ENCODE data around the gene RBL2. TPM values are rescaled to one million over a fixed set of nuclear protein-coding genes. Genes with fewer than 3 reads are reported as not detected.

Gene RBL2
- total and polyA plus RNA-seq, 3 experiments from 2014 or later: 82.9 to 247 (median 86.4) TPM

GRCh38 chr16:53433930-53434376 is 318 bp upstream of the RBL2 start:
- Mint-ChIP-seq H3K27me3 (no peaks in the 10 kb centered on the region), H3K36me3 (peaks cover 3 to 24% (median 4%) of the 10 kb centered on the region in 3 donors), H3K9me3 (peaks cover 0 to 4% (median 0%) of the 10 kb centered on the region in 5 donors), H3K4me3 (peak overlapping the region; percentile 79 to 99 (median 82)), H3K4me1 (peaks cover 37 to 44% (median 44%) of the 10 kb centered on the region in 3 donors), H3K27ac (peak overlapping the region; percentile 79 to 98 (median 89))
- no peak for DNase-seq
- no peaks in the 10 kb centered on the region for H3K27me3 ChIP-seq (ENCODE audit: insufficient read depth, low read length, poor library complexity, severe bottlenecking)
- H3K36me3 ChIP-seq (ENCODE audit: insufficient read depth, low read length): no peaks in the 10 kb centered on the region
- H3K4me1 ChIP-seq (ENCODE audit: insufficient read depth, low read length): peaks cover 32% of the 10 kb centered on the region
- ChIA-PET CTCF (interaction anchor here (1.2 to 3.9 kb wide), 6 partner anchors 12 to 76 kb away, joined by 3 to 29 read pairs (median 8); no protein-coding TSS in a partner anchor), POLR2A (interaction anchor here (0.6 to 4.5 kb wide), 11 partner anchors 9 to 378 kb away, joined by 3 to 76 read pairs (median 3); partner anchors contain the start of genes AKTIP and CHD9)
- peak overlapping the region; percentile 98 for H3K4me3 ChIP-seq (ENCODE audit: low read length)
- no peaks in the 10 kb centered on the region for H3K9me3 ChIP-seq (ENCODE audit: low read length)
- peak overlapping the region; percentile 97 for H3K27ac ChIP-seq (ENCODE audit: low read depth, low read length)

DNA sequence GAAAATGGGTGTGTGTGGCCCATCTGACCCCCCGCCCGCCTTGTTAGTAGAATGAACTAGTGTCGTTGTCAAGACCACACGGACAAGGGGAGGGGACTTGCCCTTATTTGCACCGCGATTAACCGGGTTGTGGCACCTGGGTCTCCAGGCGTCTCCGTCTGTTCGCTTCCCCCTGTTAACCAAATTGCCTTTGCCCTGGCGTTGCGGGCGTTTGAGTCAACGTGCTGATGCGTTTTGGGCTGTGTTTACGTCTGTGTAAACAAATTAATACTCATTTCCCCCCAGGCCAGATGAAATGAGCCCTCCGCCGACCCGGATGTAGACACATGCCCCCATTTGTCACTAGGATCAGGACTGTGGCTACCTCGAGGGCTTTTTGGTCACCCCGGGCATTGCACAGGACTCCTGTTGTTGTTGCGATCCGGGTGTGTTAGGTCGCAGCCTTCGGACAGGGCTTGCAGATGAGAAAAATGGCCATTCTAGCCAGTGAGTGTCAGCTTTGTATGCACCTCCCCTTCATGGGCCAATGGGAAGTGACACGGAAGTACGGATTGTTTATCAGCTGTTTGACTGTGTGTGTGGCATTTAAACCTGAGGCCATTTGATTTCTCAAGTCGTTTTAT is 906 bp downstream of the RBL2 start:
- ChIA-PET POLR2A (interaction anchor here (0.9 to 4.5 kb wide), 9 partner anchors 12 to 110 kb away, joined by 3 to 76 read pairs (median 5); partner anchors contain the start of gene AKTIP), CTCF (interaction anchor here (1.1 to 3.9 kb wide), 7 partner anchors 11 to 75 kb away, joined by 3 to 29 read pairs (median 5); no protein-coding TSS in a partner anchor)
- peak overlapping the region; percentile 98 for H3K4me3 ChIP-seq (ENCODE audit: low read length)
- no peaks in the 10 kb centered on the region for H3K9me3 ChIP-seq (ENCODE audit: low read length)
- Mint-ChIP-seq H3K9me3 (peaks cover 0 to 1% (median 0%) of the 10 kb centered on the region in 5 donors), H3K27ac (peak overlapping the region; percentile 95 to 99 (median 98)), H3K27me3 (no peaks in the 10 kb centered on the region), H3K4me3 (peak overlapping the region; percentile 95 to 99 (median 96)), H3K36me3 (peaks cover 5 to 32% (median 10%) of the 10 kb centered on the region in 3 donors), H3K4me1 (peaks cover 43 to 54% (median 52%) of the 10 kb centered on the region in 3 donors)
- H3K36me3 ChIP-seq (ENCODE audit: insufficient read depth, low read length): no peaks in the 10 kb centered on the region
- H3K27me3 ChIP-seq (ENCODE audit: insufficient read depth, low read length, poor library complexity, severe bottlenecking): no peaks in the 10 kb centered on the region
- H3K4me1 ChIP-seq (ENCODE audit: insufficient read depth, low read length): peaks cover 38% of the 10 kb centered on the region
- H3K27ac ChIP-seq (ENCODE audit: low read depth, low read length): peak overlapping the region; percentile 97
- peak; percentile 54 to 83 (median 76) for DNase-seq

- Mint-ChIP-seq H3K27me3 (no peaks in the 10 kb centered on the region), H3K27ac (no peak overlapping the region), H3K9me3 (no peaks in the 10 kb centered on the region), H3K4me1 (peaks cover 45 to 67% (median 60%) of the 10 kb centered on the region in 3 donors), H3K36me3 (peaks cover 10 to 65% (median 10%) of the 10 kb centered on the region in 3 donors), H3K4me3 (no peak overlapping the region)
- H3K4me3 ChIP-seq (ENCODE audit: low read length): no peak overlapping the region
- ChIA-PET CTCF (interaction anchor here (1.2 kb wide), 1 partner anchor 62 kb away, joined by 4 read pairs; the partner anchor contains the start of gene AKTIP), POLR2A (interaction anchor here (1.4 kb wide), 1 partner anchor 16 kb away, joined by 6 read pairs; no protein-coding TSS in a partner anchor)
- H3K27me3 ChIP-seq (ENCODE audit: insufficient read depth, low read length, poor library complexity, severe bottlenecking): no peaks in the 10 kb centered on the region
- H3K4me1 ChIP-seq (ENCODE audit: insufficient read depth, low read length): peaks cover 42% of the 10 kb centered on the region
- no peak for DNase-seq
- H3K27ac ChIP-seq (ENCODE audit: low read depth, low read length): no peak overlapping the region
- H3K9me3 ChIP-seq (ENCODE audit: low read length): no peaks in the 10 kb centered on the region
- peaks cover 12% of the 10 kb centered on the region for H3K36me3 ChIP-seq (ENCODE audit: insufficient read depth, low read length)
Observed at GRCh38 chr16:53440125-53440524, 5.9 kb downstream of the RBL2 start.

- Mint-ChIP-seq H3K36me3 (peaks cover 7 to 74% (median 17%) of the 10 kb centered on the region in 3 donors), H3K4me1 (peaks cover 44 to 67% (median 64%) of the 10 kb centered on the region in 3 donors), H3K27ac (peak overlapping the region; percentile 52 to 95 (median 81)), H3K27me3 (no peaks in the 10 kb centered on the region), H3K4me3 (peak overlapping the region; percentile 78 to 98 (median 83)), H3K9me3 (no peaks in the 10 kb centered on the region)
- ChIA-PET POLR2A (interaction anchor here (5.4 to 6.4 kb wide), 2 partner anchors 10 to 11 kb away, joined by 30 to 69 read pairs; partner anchors contain the start of gene RBL2), CTCF (interaction anchor here (1.3 to 3.5 kb wide), 4 partner anchors 10 to 65 kb away, joined by 3 to 21 read pairs (median 13); partner anchors contain the start of gene RBL2)
- peaks cover 12% of the 10 kb centered on the region for H3K36me3 ChIP-seq (ENCODE audit: insufficient read depth, low read length)
- peak overlapping the region; percentile 14 for H3K27ac ChIP-seq (ENCODE audit: low read depth, low read length)
- no peak overlapping the region for H3K4me3 ChIP-seq (ENCODE audit: low read length)
- H3K27me3 ChIP-seq (ENCODE audit: insufficient read depth, low read length, poor library complexity, severe bottlenecking): no peaks in the 10 kb centered on the region
- H3K9me3 ChIP-seq (ENCODE audit: low read length): no peaks in the 10 kb centered on the region
- peaks cover 38% of the 10 kb centered on the region for H3K4me1 ChIP-seq (ENCODE audit: insufficient read depth, low read length)
- DNase-seq: peak in 1 of 5 donors; percentile 14
Observed at GRCh38 chr16:53445534-53445933, 11.3 kb downstream of the RBL2 start.

GRCh38 chr16:53446090-53446489 is 11.8 kb downstream of the RBL2 start:
- POLR2A ChIA-PET: interaction anchor here (1.1 to 6.4 kb wide), 3 partner anchors 11 to 57 kb away, joined by 4 to 69 read pairs (median 30); partner anchors contain the start of genes AKTIP and RBL2
- Mint-ChIP-seq H3K36me3 (peaks cover 7 to 71% (median 17%) of the 10 kb centered on the region in 3 donors), H3K27ac (peak overlapping the region; percentile 69 to 95 (median 81)), H3K27me3 (no peaks in the 10 kb centered on the region), H3K4me3 (peak overlapping the region; percentile 78 to 98 (median 83)), H3K9me3 (no peaks in the 10 kb centered on the region), H3K4me1 (peaks cover 43 to 63% (median 62%) of the 10 kb centered on the region in 3 donors)
- Histone ChIP-seq H3K27ac (ENCODE audit: low read depth, low read length) (peak overlapping the region; percentile 14), H3K4me3 (ENCODE audit: low read length) (peak overlapping the region; percentile 35), H3K27me3 (ENCODE audit: insufficient read depth, low read length, poor library complexity, severe bottlenecking) (no peaks in the 10 kb centered on the region), H3K9me3 (ENCODE audit: low read length) (no peaks in the 10 kb centered on the region), H3K36me3 (ENCODE audit: insufficient read depth, low read length) (peaks cover 12% of the 10 kb centered on the region), H3K4me1 (ENCODE audit: insufficient read depth, low read length) (peaks cover 38% of the 10 kb centered on the region)
- no peak for DNase-seq
- CTCF ChIA-PET: interaction anchor here (1.3 to 3.5 kb wide), 4 partner anchors 10 to 65 kb away, joined by 3 to 21 read pairs (median 13); partner anchors contain the start of gene RBL2

GRCh38 chr16:53449816-53450517 is 15.7 kb downstream of the RBL2 start:
- peaks cover 63 to 86% (median 83%) of the 10 kb centered on the region in 3 donors for H3K4me1 Mint-ChIP-seq
- no peaks in the 10 kb centered on the region for H3K27me3 Mint-ChIP-seq
- H3K27ac ChIP-seq (ENCODE audit: low read depth, low read length): no peak overlapping the region
- H3K36me3 ChIP-seq (ENCODE audit: insufficient read depth, low read length): peaks cover 9% of the 10 kb centered on the region
- CTCF ChIA-PET: no interaction called here
- H3K9me3 Mint-ChIP-seq: no peaks in the 10 kb centered on the region
- no peaks in the 10 kb centered on the region for H3K9me3 ChIP-seq (ENCODE audit: low read length)
- peak overlapping the region; percentile 76 to 92 (median 85) for H3K27ac Mint-ChIP-seq
- H3K4me3 ChIP-seq (ENCODE audit: low read length): peak overlapping the region; percentile 4
- peaks cover 20 to 71% (median 22%) of the 10 kb centered on the region in 3 donors for H3K36me3 Mint-ChIP-seq
- H3K27me3 ChIP-seq (ENCODE audit: insufficient read depth, low read length, poor library complexity, severe bottlenecking): no peaks in the 10 kb centered on the region
- H3K4me1 ChIP-seq (ENCODE audit: insufficient read depth, low read length): peaks cover 60% of the 10 kb centered on the region
- POLR2A ChIA-PET: interaction anchor here (0.6 to 6.4 kb wide), 3 partner anchors 9 to 139 kb away, joined by 5 to 69 read pairs (median 6); partner anchors contain the start of gene RBL2
- H3K4me3 Mint-ChIP-seq: peak overlapping the region; percentile 66 to 98 (median 87)
- DNase-seq: peak in 1 of 5 donors; percentile 39

DNA sequence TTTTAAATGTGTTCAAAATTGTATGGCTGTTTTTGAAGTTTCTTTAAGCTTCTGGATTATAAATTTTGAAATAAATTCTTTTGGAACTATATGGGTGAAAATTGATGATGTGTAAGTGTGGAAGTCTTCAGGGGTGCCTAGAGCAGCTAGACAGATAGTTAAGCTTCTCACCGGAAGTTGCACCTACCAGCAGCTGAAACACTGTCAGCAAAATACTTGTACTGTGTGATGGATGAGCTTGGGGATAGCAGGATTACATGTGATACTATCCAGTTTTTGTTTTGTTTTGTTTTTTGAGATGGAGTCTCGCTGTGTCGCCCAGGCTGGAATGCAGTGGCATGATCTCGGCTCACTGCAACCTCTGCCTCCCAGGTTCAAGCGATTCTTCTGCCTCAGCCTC is 19.7 kb downstream of the RBL2 start:
- H3K4me1 ChIP-seq (ENCODE audit: insufficient read depth, low read length): peaks cover 77% of the 10 kb centered on the region

More for the DNA sequence above, 19.7 kb downstream of the RBL2 start:
- Mint-ChIP-seq H3K27me3 (no peaks in the 10 kb centered on the region), H3K4me3 (peak overlapping the region; percentile 38 to 91 (median 74)), H3K36me3 (peaks cover 23 to 68% (median 33%) of the 10 kb centered on the region in 3 donors), H3K27ac (peak overlapping the region; percentile 52 to 94 (median 78)), H3K9me3 (no peaks in the 10 kb centered on the region), H3K4me1 (peaks cover 73 to 91% (median 90%) of the 10 kb centered on the region in 3 donors)
- CTCF ChIA-PET: interaction anchor here (0.8 kb wide), 1 partner anchor 41 kb away, joined by 3 read pairs; no protein-coding TSS in a partner anchor
- no peak overlapping the region for H3K4me3 ChIP-seq (ENCODE audit: low read length)
- peak in 4 of 5 donors; percentile 26 to 53 (median 48) for DNase-seq
- H3K36me3 ChIP-seq (ENCODE audit: insufficient read depth, low read length): peaks cover 9% of the 10 kb centered on the region
- POLR2A ChIA-PET: interaction anchor here (0.6 to 1.5 kb wide), 7 partner anchors 12 to 78 kb away, joined by 3 to 10 read pairs (median 3); partner anchors contain the start of gene AKTIP
- H3K27ac ChIP-seq (ENCODE audit: low read depth, low read length): no peak overlapping the region
- no peaks in the 10 kb centered on the region for H3K27me3 ChIP-seq (ENCODE audit: insufficient read depth, low read length, poor library complexity, severe bottlenecking)
- H3K9me3 ChIP-seq (ENCODE audit: low read length): no peaks in the 10 kb centered on the region
